SJCRH30 (cell line): ENCODE results near the gene NSL1. TPM values are rescaled to one million over a fixed set of nuclear protein-coding genes. Genes with fewer than 3 reads are reported as not detected.
"Not testable (repeated sequence)": the region's sequence is repeated elsewhere in the genome, so short reads cannot be mapped to it uniquely, and the experiment has no call there.

Source experiments
- DNase-seq, 2 experiments: peaks; one replicate each; pipeline ENCODE4 v3.0.0-alpha.2; 2015 to 2020
- H3K27ac ChIP-seq: fragments of 250-450 bp; sonication (Bioruptor Pico); 2 replicates; pipeline ENCODE4 v1.5.1; 2020; ENCODE audit warnings: mild to moderate bottlenecking, moderate library complexity
- H3K27me3 ChIP-seq: fragments of 250-450 bp; sonication (Bioruptor Pico); 2 replicates; pipeline ENCODE4 v1.5.1; 2020; ENCODE audit warnings: mild to moderate bottlenecking, moderate library complexity
- H3K36me3 ChIP-seq: fragments of 250-450 bp; sonication (Bioruptor Pico); 2 replicates; pipeline ENCODE4 v1.5.1; 2020; ENCODE audit warnings: mild to moderate bottlenecking, moderate library complexity
- H3K4me1 ChIP-seq: fragments of 250-450 bp; sonication (Bioruptor Pico); 2 replicates; pipeline ENCODE4 v1.5.1; 2020; ENCODE audit warnings: mild to moderate bottlenecking, moderate library complexity
- H3K4me3 ChIP-seq: fragments of 250-450 bp; sonication (Bioruptor Pico); 2 replicates; pipeline ENCODE4 v1.5.1; 2020; ENCODE audit warnings: mild to moderate bottlenecking, moderate library complexity
- H3K9me3 ChIP-seq: fragments of 250-450 bp; sonication (Bioruptor Pico); replicated peaks from 2 replicates; pipeline ENCODE4 v1.5.1; 2020; ENCODE audit warnings: mild to moderate bottlenecking, moderate library complexity
- total RNA-seq: library from RNA; depleted of rRNA; stranded (reverse); fragments of >200 nt; shearing (Covaris generic); gene quantifications from 2 replicates; pipeline ENCODE4 v1.2.3, GENCODE V29; 2014

Gene NSL1
- total RNA-seq, 1 experiment from 2014 or later: 76.7 TPM

GRCh38 chr1:212749821-212750535, 41.6 kb downstream of the NSL1 start:
- Histone ChIP-seq H3K27me3 (no peaks in the 10 kb centered on the region), H3K9me3 (no peaks in the 10 kb centered on the region), H3K27ac (no peak overlapping the region), H3K36me3 (no peaks in the 10 kb centered on the region), H3K4me1 (peaks cover 6% of the 10 kb centered on the region; the same call in 1 of the 2 replicates), H3K4me3 (no peak overlapping the region)
- DNase-seq: peak; percentile 28 to 92

- no peak overlapping the region for H3K27ac ChIP-seq
These were observed 45.0 kb downstream of the NSL1 start for GRCh38 chr1:212746546-212746945.

GRCh38 chr1:212745303-212745702, 46.3 kb downstream of the NSL1 start:
- peaks cover 4% of the 10 kb centered on the region; the same call in 1 of the 2 replicates for H3K9me3 ChIP-seq
- H3K4me3 ChIP-seq: no peak overlapping the region
- peaks cover 9% of the 10 kb centered on the region; the same call in 1 of the 2 replicates for H3K36me3 ChIP-seq
- H3K27ac ChIP-seq: no peak overlapping the region
- no peak for DNase-seq
- peaks cover 6% of the 10 kb centered on the region; the same call in 1 of the 2 replicates for H3K4me1 ChIP-seq
- no peaks in the 10 kb centered on the region for H3K27me3 ChIP-seq

More at GRCh38 chr1:212746546-212746945, 45.0 kb downstream of the NSL1 start:
- no peak for DNase-seq
- Histone ChIP-seq H3K4me1 (peaks cover 6% of the 10 kb centered on the region; the same call in 1 of the 2 replicates), H3K4me3 (no peak overlapping the region), H3K9me3 (peaks cover 4% of the 10 kb centered on the region; the same call in 1 of the 2 replicates), H3K27me3 (no peaks in the 10 kb centered on the region), H3K36me3 (peaks cover 3% of the 10 kb centered on the region; the same call in 1 of the 2 replicates)

GRCh38 chr1:212743901-212744475, 47.6 kb downstream of the NSL1 start:
- Histone ChIP-seq H3K36me3 (peaks cover 9% of the 10 kb centered on the region; the same call in 1 of the 2 replicates), H3K4me3 (no peak overlapping the region), H3K9me3 (peaks cover 4% of the 10 kb centered on the region; the same call in 1 of the 2 replicates), H3K27ac (no peak overlapping the region), H3K4me1 (no peaks in the 10 kb centered on the region), H3K27me3 (no peaks in the 10 kb centered on the region)
- DNase-seq: no peak

GRCh38 chr1:212738330-212738729, 53.2 kb downstream of the NSL1 start:
- Histone ChIP-seq H3K4me3 (no peak overlapping the region), H3K36me3 (peaks cover 16% of the 10 kb centered on the region), H3K27me3 (no peaks in the 10 kb centered on the region), H3K27ac (no peak overlapping the region), H3K4me1 (no peaks in the 10 kb centered on the region), H3K9me3 (no peaks in the 10 kb centered on the region; the same call in 1 of the 2 replicates)
- no peak for DNase-seq

GRCh38 chr1:212737559-212737958, 54.0 kb downstream of the NSL1 start:
- no peak overlapping the region for H3K27ac ChIP-seq
- H3K36me3 ChIP-seq: peaks cover 16% of the 10 kb centered on the region
- no peak for DNase-seq
- no peak overlapping the region for H3K4me3 ChIP-seq
- no peaks in the 10 kb centered on the region for H3K4me1 ChIP-seq
- H3K9me3 ChIP-seq: no peaks in the 10 kb centered on the region; the same call in 1 of the 2 replicates
- no peaks in the 10 kb centered on the region for H3K27me3 ChIP-seq

GRCh38 chr1:212733109-212733508, 58.5 kb downstream of the NSL1 start:
- H3K9me3 ChIP-seq: no peaks in the 10 kb centered on the region
- peaks cover 7% of the 10 kb centered on the region for H3K36me3 ChIP-seq
- no peak for DNase-seq
- H3K4me1 ChIP-seq: no peaks in the 10 kb centered on the region
- H3K4me3 ChIP-seq: no peak overlapping the region
- no peak overlapping the region for H3K27ac ChIP-seq
- no peaks in the 10 kb centered on the region for H3K27me3 ChIP-seq

GRCh38 chr1:212731630-212732029, 59.9 kb downstream of the NSL1 start:
- no peaks in the 10 kb centered on the region for H3K27me3 ChIP-seq

GRCh38 chr1:212728606-212729005, 63.0 kb downstream of the NSL1 start:
- Histone ChIP-seq H3K4me1 (peaks cover 3% of the 10 kb centered on the region; the same call in 1 of the 2 replicates), H3K27me3 (no peaks in the 10 kb centered on the region), H3K9me3 (0 out of 2 replicates have a peak, but pooled peaks cover 2% of the 10 kb centered on the region), H3K4me3 (no peak overlapping the region), H3K27ac (no peak overlapping the region), H3K36me3 (no peaks in the 10 kb centered on the region)
- DNase-seq: no peak

More at GRCh38 chr1:212731630-212732029, 59.9 kb downstream of the NSL1 start:
- peaks cover 7% of the 10 kb centered on the region for H3K36me3 ChIP-seq
- no peak overlapping the region for H3K4me3 ChIP-seq
- no peaks in the 10 kb centered on the region for H3K4me1 ChIP-seq
- H3K9me3 ChIP-seq: no peaks in the 10 kb centered on the region
- H3K27ac ChIP-seq: no peak overlapping the region
- DNase-seq: no peak

- no peaks in the 10 kb centered on the region for H3K36me3 ChIP-seq
- DNase-seq: no peak
- H3K27ac ChIP-seq: no peak overlapping the region
These were observed 64.0 kb downstream of the NSL1 start for GRCh38 chr1:212727386-212728181.

GRCh38 chr1:212724679-212725078, 66.9 kb downstream of the NSL1 start:
- H3K4me3 ChIP-seq, H3K27me3 ChIP-seq, H3K36me3 ChIP-seq, H3K27ac ChIP-seq, DNase-seq, H3K9me3 ChIP-seq, H3K4me1 ChIP-seq: not testable (repeated sequence)

More at GRCh38 chr1:212727386-212728181, 64.0 kb downstream of the NSL1 start:
- Histone ChIP-seq H3K27me3 (no peaks in the 10 kb centered on the region), H3K4me3 (no peak overlapping the region), H3K9me3 (0 out of 2 replicates have a peak, but pooled peaks cover 2% of the 10 kb centered on the region), H3K4me1 (peaks cover 3% of the 10 kb centered on the region; the same call in 1 of the 2 replicates)

- no peak overlapping the region for H3K4me3 ChIP-seq
- H3K9me3 ChIP-seq: peaks cover 2% of the 10 kb centered on the region; the same call in 1 of the 2 replicates
- H3K36me3 ChIP-seq: no peaks in the 10 kb centered on the region
- no peak overlapping the region for H3K27ac ChIP-seq
- DNase-seq: no peak
- H3K27me3 ChIP-seq: no peaks in the 10 kb centered on the region
- peaks cover 3% of the 10 kb centered on the region; the same call in 1 of the 2 replicates for H3K4me1 ChIP-seq
These were observed 69.2 kb downstream of the NSL1 start for GRCh38 chr1:212722270-212722957.

GRCh38 chr1:212721388-212722247, 70.0 kb downstream of the NSL1 start:
- H3K36me3 ChIP-seq: no peaks in the 10 kb centered on the region
- no peak for DNase-seq
- H3K27ac ChIP-seq: no peak overlapping the region
- peaks cover 2% of the 10 kb centered on the region; the same call in 1 of the 2 replicates for H3K9me3 ChIP-seq
- H3K4me1 ChIP-seq: peaks cover 3% of the 10 kb centered on the region; the same call in 1 of the 2 replicates
- no peak overlapping the region for H3K4me3 ChIP-seq
- no peaks in the 10 kb centered on the region for H3K27me3 ChIP-seq
